Erythroblast (primary cell): ENCODE data around the gene CD300LF.

Experiments
- GATA1 ChIP-seq: IDR thresholded peaks from 2 replicates; pipeline ENCODE4 v1.6.1; 2011; ENCODE audit warnings: low read depth, mild to moderate bottlenecking, control low read depth, low read length, moderate library complexity
- POLR2A ChIP-seq: IDR thresholded peaks from 2 replicates; pipeline ENCODE4 v1.6.1; 2011; ENCODE audit warnings: mild to moderate bottlenecking, low read length

DNA sequence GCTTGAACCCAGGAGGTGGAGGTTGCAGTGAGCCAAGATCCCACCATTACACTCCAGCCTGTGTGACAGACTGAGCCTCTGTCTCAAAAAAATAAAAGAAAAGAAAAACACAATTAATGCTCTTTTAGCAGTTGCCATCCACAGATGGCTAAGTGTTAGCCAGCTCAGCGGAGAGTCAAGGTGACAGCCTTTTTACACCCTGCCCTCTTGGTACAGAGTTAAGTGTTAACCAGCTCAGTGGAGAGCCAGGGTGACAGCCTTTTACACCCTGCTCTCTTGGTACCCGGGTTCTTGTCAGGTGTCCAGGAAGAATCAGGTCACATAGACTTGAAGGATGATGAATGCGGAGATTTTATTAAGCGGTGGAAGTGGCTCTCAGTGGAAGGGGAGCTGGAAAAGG, 7.8 kb upstream of the CD300LF start:
- no peak for TF ChIP-seq POLR2A
- no peak for TF ChIP-seq GATA1
